Stimulated activated CD4-positive, alpha-beta T cell treated with anti-CD3 and anti-CD28 coated beads, Interleukin-15, amount 100 ng/mL, for 24 hours (primary cell): ENCODE data around the gene APEX1.
"Not testable (repeated sequence)": the region's sequence is repeated elsewhere in the genome, so short reads cannot be mapped to it uniquely, and the experiment has no call there.

Experiments
- DNase-seq: peaks from one replicate; pipeline ENCODE4 v3.0.0-alpha.2; 2020

APEX1 gene

GRCh38 chr14:20436363-20436755 is 18.7 kb upstream of the APEX1 start:
- DNase-seq: no peak

GRCh38 chr14:20438664-20439063 is 16.4 kb upstream of the APEX1 start:
- no peak for DNase-seq

GRCh38 chr14:20440465-20440864 is 14.6 kb upstream of the APEX1 start:
- DNase-seq: no peak

- DNase-seq: peak; percentile 32
These were observed 14.1 kb upstream of the APEX1 start for GRCh38 chr14:20440882-20441281.

GRCh38 chr14:20441461-20441860 is 13.6 kb upstream of the APEX1 start:
- no peak for DNase-seq

GRCh38 chr14:20443650-20444049 is 11.4 kb upstream of the APEX1 start:
- not testable (repeated sequence) for DNase-seq

GRCh38 chr14:20446889-20447288 is 8.1 kb upstream of the APEX1 start:
- no peak for DNase-seq

GRCh38 chr14:20452831-20453230 is 2.2 kb upstream of the APEX1 start:
- DNase-seq: not testable (repeated sequence)

- DNase-seq: no peak
These were observed 602 bp downstream of the APEX1 start for GRCh38 chr14:20455355-20456300.

GRCh38 chr14:20456971-20457370 is 1.9 kb downstream of the APEX1 start:
- no peak for DNase-seq

- DNase-seq: no peak
These were observed 3.2 kb downstream of the APEX1 start for GRCh38 chr14:20458031-20458789.

- DNase-seq: peak; percentile 61
These were observed 5.6 kb downstream of the APEX1 start for GRCh38 chr14:20460458-20461224.

- peak; percentile 99 for DNase-seq
These were observed 6.5 kb downstream of the APEX1 start, which contains the start of gene PIP4P1 for GRCh38 chr14:20461225-20462141. TSS of gene PIP4P1 (minus strand) at chr14:20461434. CDS start at chr14:20461325, 109 bp downstream.

- DNase-seq: no peak
These were observed 13.8 kb downstream of the APEX1 start for GRCh38 chr14:20468764-20469241.

GRCh38 chr14:20469242-20469889 is 14.3 kb downstream of the APEX1 start, which contains the start of gene PNP:
TSS of gene PNP (plus strand) at chr14:20469406. CDS start at chr14:20469525, 119 bp downstream.
- DNase-seq: peak; percentile 93

- DNase-seq: peak; percentile 77
These were observed 15.0 kb downstream of the APEX1 start for GRCh38 chr14:20469890-20470602.

GRCh38 chr14:20470603-20470901 is 15.5 kb downstream of the APEX1 start:
- DNase-seq: no peak

- no peak for DNase-seq
These were observed 17.6 kb downstream of the APEX1 start for GRCh38 chr14:20472536-20473169.

- no peak for DNase-seq
These were observed 21.8 kb downstream of the APEX1 start for GRCh38 chr14:20476776-20477175.
